ENCODE measurements around the gene NEK3. TPM values are rescaled to one million over a fixed set of nuclear protein-coding genes. Genes with fewer than 3 reads are reported as not detected.

The NEK3 gene
- total RNA-seq, 1 experiment from 2014 or later: 12.0 TPM

- POLR2A ChIA-PET: no interaction called here
- no peak for TF ChIP-seq POLR2AphosphoS5 (IDR thresholded peaks at IDR 0.05; ENCODE audit: low read depth, low read length)
- no peak for TF ChIP-seq TCF7L2 (IDR thresholded peaks at IDR 0.05; ENCODE audit: low read depth, low read length)
- no peak for TF ChIP-seq SIN3A (IDR thresholded peaks at IDR 0.05; ENCODE audit: borderline replicate concordance, insufficient read depth, low read depth, low read length)
- TF ChIP-seq, protein P1, sequence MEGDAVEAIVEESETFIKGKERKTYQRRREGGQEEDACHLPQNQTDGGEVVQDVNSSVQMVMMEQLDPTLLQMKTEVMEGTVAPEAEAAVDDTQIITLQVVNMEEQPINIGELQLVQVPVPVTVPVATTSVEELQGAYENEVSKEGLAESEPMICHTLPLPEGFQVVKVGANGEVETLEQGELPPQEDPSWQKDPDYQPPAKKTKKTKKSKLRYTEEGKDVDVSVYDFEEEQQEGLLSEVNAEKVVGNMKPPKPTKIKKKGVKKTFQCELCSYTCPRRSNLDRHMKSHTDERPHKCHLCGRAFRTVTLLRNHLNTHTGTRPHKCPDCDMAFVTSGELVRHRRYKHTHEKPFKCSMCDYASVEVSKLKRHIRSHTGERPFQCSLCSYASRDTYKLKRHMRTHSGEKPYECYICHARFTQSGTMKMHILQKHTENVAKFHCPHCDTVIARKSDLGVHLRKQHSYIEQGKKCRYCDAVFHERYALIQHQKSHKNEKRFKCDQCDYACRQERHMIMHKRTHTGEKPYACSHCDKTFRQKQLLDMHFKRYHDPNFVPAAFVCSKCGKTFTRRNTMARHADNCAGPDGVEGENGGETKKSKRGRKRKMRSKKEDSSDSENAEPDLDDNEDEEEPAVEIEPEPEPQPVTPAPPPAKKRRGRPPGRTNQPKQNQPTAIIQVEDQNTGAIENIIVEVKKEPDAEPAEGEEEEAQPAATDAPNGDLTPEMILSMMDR (IDR thresholded peaks at IDR 0.05): no peak
- no peak for TF ChIP-seq REST (IDR thresholded peaks at IDR 0.05; ENCODE audit: insufficient read depth in 1 of 2, low read depth in 2 of 2, low read length in 1 of 2)
- intact Hi-C loops (cut with micrococcal nuclease; ENCODE audit: unreplicated experiment): no loop called here
- DNase-seq (ENCODE audit: low read depth, low spot score): no peak
- Histone ChIP-seq H3K36me3 (ENCODE audit: control insufficient read depth, insufficient read depth, low read length) (no peaks in the 10 kb centered on the region; the same call in 1 of the 2 replicates), H3K27me3 (ENCODE audit: control insufficient read depth, insufficient read depth, low read length) (no peaks in the 10 kb centered on the region), H3K27ac (ENCODE audit: low read length) (peak overlapping the region; percentile 87), H3K4me1 (ENCODE audit: control insufficient read depth, insufficient read depth, low read length) (peaks cover 3% of the 10 kb centered on the region), H3K9me3 (ENCODE audit: control insufficient read depth, insufficient read depth, low read depth, low read length) (no peaks in the 10 kb centered on the region), H3K4me3 (ENCODE audit: low read depth in 2 of 2, low read length in 2 of 2) (no peak overlapping the region)
- ATAC-seq: no peak
- CTCF ChIA-PET: interaction anchor here (0.6 kb wide), 1 partner anchor 291 kb away, joined by 7 read pairs; no protein-coding TSS in a partner anchor
- in situ Hi-C loops (cut with HindIII; ENCODE audit: low pct_unique_long_range_greater_than_20kb, low sequenced_read_pairs): no loop called here
- BruUV-seq (replicated peaks): no TSS peak
Measured at GRCh38 chr13:52160053-52160452, 656 bp upstream of the NEK3 start.

DNA sequence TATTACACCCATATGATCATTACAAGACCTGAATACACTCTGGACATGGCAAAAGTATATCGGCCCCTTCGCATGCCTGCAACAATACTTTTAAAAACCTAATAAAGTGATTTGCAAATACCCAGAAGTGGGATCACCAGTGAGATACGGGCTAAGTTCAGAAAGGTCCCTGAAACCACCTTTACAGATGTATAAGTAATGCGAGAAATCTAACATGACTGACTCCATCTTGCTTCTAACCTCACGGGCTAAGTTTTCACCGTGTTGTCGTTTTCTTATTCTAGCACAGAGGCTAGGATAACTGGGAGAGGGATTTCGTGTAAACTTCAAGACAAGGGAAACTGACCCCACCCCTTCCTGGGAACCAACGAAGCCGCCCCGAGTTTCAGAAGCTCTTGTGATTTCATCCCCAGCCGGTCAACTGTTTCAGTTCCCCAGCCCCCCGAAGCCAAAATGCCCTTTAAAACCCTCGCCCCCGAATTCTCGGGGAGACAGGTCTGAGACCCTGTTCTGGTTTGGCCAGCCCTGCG, 703 bp downstream of the NEK3 start:
- TF ChIP-seq SIN3A (IDR thresholded peaks at IDR 0.05; ENCODE audit: borderline replicate concordance, insufficient read depth, low read depth, low read length) (no peak), POLR2AphosphoS5 (IDR thresholded peaks at IDR 0.05; ENCODE audit: low read depth, low read length) (no peak; the same call in 1 of the 2 replicates), TCF7L2 (IDR thresholded peaks at IDR 0.05; ENCODE audit: low read depth, low read length) (no peak), REST (IDR thresholded peaks at IDR 0.05; ENCODE audit: insufficient read depth in 1 of 2, low read depth in 2 of 2, low read length in 1 of 2) (no peak)
- TF ChIP-seq, protein P1 (IDR thresholded peaks at IDR 0.05): no peak
- intact Hi-C loops (cut with micrococcal nuclease; ENCODE audit: unreplicated experiment) (no loop called here), in situ Hi-C loops (cut with HindIII; ENCODE audit: low pct_unique_long_range_greater_than_20kb, low sequenced_read_pairs) (no loop called here)
- no TSS peak for BruUV-seq (replicated peaks)
- no peaks in the 10 kb centered on the region for H3K27me3 ChIP-seq (ENCODE audit: control insufficient read depth, insufficient read depth, low read length)
- H3K36me3 ChIP-seq (ENCODE audit: control insufficient read depth, insufficient read depth, low read length): no peaks in the 10 kb centered on the region; the same call in 1 of the 2 replicates
- H3K4me1 ChIP-seq (ENCODE audit: control insufficient read depth, insufficient read depth, low read length): peaks cover 3% of the 10 kb centered on the region
- no peaks in the 10 kb centered on the region for H3K9me3 ChIP-seq (ENCODE audit: control insufficient read depth, insufficient read depth, low read depth, low read length)
- H3K27ac ChIP-seq (ENCODE audit: low read length): peak overlapping the region; percentile 87
- ATAC-seq: peak; percentile 73
- CTCF ChIA-PET: no interaction called here
- H3K4me3 ChIP-seq (ENCODE audit: low read depth in 2 of 2, low read length in 2 of 2): peak overlapping the region; percentile 73 to 80
- POLR2A ChIA-PET: no interaction called here
- no peak for DNase-seq (ENCODE audit: low read depth, low spot score)
